Pericardium fibroblast (primary cell): ENCODE data around the gene MPC1. TPM values are rescaled to one million over a fixed set of nuclear protein-coding genes. Genes with fewer than 3 reads are reported as not detected.

Source experiments
- total RNA-seq: library from RNA; depleted of rRNA; stranded (reverse); fragments of >200 nt; gene quantifications from 2 replicates; pipeline ENCODE4 v1.2.3, GENCODE V29; 2015

MPC1 gene
- total RNA-seq, result 36.4 and 37.5 TPM in 2 replicates

GRCh38 chr6:166382933-166383801, at the start of gene MPC1:
Gene MPC1, minus strand, starts transcription at chr6:166382940. Its CDS starts 64 bp downstream, at chr6:166382876.

GRCh38 chr6:166342349-166343149, 40.2 kb downstream of the MPC1 start, which contains the start of gene SFT2D1:
Gene SFT2D1, minus strand, starts transcription at chr6:166342545. Its CDS starts 64 bp downstream, at chr6:166342481.

Other genes with a start within 250 kb of the MPC1 start
- not detected in 2 replicates for gene TBXT, start 215.1 kb downstream of the MPC1 start, total RNA-seq
- gene PRR18, start 74.5 kb downstream of the MPC1 start, total RNA-seq, result not detected in 2 replicates
- gene SFT2D1, start 40.4 kb downstream of the MPC1 start, total RNA-seq, result 39.4 and 51.3 TPM in 2 replicates
- 0.17 and 0.23 TPM in 2 replicates for gene RAMACL, start 203.7 kb upstream of the MPC1 start, total RNA-seq
- 122 and 174 TPM in 2 replicates for gene RPS6KA2, start 244.3 kb upstream of the MPC1 start, total RNA-seq